HTR-8/SVneo (cell line): ENCODE data around the gene DNAJB6.

Experiments used
- DNase-seq: peaks from one replicate; pipeline ENCODE4 v3.0.0; 2011; ENCODE audit warnings: low spot score, mixed read lengths; ENCODE audit not compliant: insufficient read length
- FAIRE-seq: peaks from 2 replicates; lab custom pipeline; 2011; peaks lifted over from hg19 to GRCh38; lab: Jason Lieb, UNC

Gene DNAJB6

GRCh38 chr7:157405914-157406810 is 69.4 kb downstream of the DNAJB6 start:
- no peak for DNase-seq
- FAIRE-seq = no peak

GRCh38 chr7:157406971-157407370 is 70.2 kb downstream of the DNAJB6 start:
- FAIRE-seq (no peak), DNase-seq (no peak)

- DNase-seq = no peak
- no peak for FAIRE-seq
Observed at GRCh38 chr7:157407512-157408257, 70.9 kb downstream of the DNAJB6 start.

- DNase-seq (no peak), FAIRE-seq (no peak)
Observed at GRCh38 chr7:157408258-157409101, 71.7 kb downstream of the DNAJB6 start.

GRCh38 chr7:157409149-157409752 is 72.4 kb downstream of the DNAJB6 start:
- no peak for FAIRE-seq
- no peak for DNase-seq

GRCh38 chr7:157409753-157410727 is 73.2 kb downstream of the DNAJB6 start:
- DNase-seq = no peak
- FAIRE-seq = no peak

GRCh38 chr7:157410831-157411556 is 74.2 kb downstream of the DNAJB6 start:
- DNase-seq (no peak), FAIRE-seq (no peak)

GRCh38 chr7:157411580-157411979 is 74.8 kb downstream of the DNAJB6 start:
- FAIRE-seq = no peak
- peak; percentile 26 for DNase-seq

- DNase-seq (peak; percentile 46), FAIRE-seq (no peak)
Observed at GRCh38 chr7:157412021-157412443, 75.2 kb downstream of the DNAJB6 start.

GRCh38 chr7:157412491-157413180 is 75.8 kb downstream of the DNAJB6 start:
- DNase-seq (no peak), FAIRE-seq (no peak)

GRCh38 chr7:157413881-157414701 is 77.3 kb downstream of the DNAJB6 start:
- FAIRE-seq (no peak), DNase-seq (no peak)

- DNase-seq (no peak), FAIRE-seq (no peak)
Observed at GRCh38 chr7:157414702-157415096, 77.9 kb downstream of the DNAJB6 start.

GRCh38 chr7:157415486-157415885 is 78.7 kb downstream of the DNAJB6 start:
- DNase-seq (no peak), FAIRE-seq (no peak)

GRCh38 chr7:157416011-157416410 is 79.2 kb downstream of the DNAJB6 start:
- no peak for FAIRE-seq
- DNase-seq = no peak

GRCh38 chr7:157418204-157419034 is 81.6 kb downstream of the DNAJB6 start:
- DNase-seq (no peak), FAIRE-seq (no peak)

GRCh38 chr7:157419035-157419293 is 82.2 kb downstream of the DNAJB6 start:
- no peak for FAIRE-seq

More at GRCh38 chr7:157419035-157419293, 82.2 kb downstream of the DNAJB6 start:
- DNase-seq = no peak
